ENCODE data around the gene NUP210.

DNA sequence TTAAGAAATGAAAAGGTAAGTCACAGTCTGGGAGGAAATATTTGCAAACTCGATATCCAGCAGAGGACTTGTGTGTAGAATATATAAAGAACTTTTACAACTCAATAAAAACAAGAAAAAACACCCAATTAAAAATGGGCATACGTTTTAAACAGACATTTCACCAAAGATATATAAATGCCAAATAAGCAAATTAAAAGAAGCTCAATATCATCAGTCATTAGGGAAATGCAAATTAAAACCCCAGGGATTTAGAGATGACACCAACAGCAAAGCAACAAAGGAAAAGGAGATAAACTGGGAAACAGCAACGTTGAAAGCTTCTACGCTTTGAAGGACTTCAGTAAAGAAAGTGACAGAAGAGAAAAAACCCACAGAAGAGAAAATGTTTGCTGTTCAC lies 132.3 kb downstream of the NUP210 start:
- TF ChIP-seq, protein P1, sequence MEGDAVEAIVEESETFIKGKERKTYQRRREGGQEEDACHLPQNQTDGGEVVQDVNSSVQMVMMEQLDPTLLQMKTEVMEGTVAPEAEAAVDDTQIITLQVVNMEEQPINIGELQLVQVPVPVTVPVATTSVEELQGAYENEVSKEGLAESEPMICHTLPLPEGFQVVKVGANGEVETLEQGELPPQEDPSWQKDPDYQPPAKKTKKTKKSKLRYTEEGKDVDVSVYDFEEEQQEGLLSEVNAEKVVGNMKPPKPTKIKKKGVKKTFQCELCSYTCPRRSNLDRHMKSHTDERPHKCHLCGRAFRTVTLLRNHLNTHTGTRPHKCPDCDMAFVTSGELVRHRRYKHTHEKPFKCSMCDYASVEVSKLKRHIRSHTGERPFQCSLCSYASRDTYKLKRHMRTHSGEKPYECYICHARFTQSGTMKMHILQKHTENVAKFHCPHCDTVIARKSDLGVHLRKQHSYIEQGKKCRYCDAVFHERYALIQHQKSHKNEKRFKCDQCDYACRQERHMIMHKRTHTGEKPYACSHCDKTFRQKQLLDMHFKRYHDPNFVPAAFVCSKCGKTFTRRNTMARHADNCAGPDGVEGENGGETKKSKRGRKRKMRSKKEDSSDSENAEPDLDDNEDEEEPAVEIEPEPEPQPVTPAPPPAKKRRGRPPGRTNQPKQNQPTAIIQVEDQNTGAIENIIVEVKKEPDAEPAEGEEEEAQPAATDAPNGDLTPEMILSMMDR (IDR thresholded peaks at IDR 0.05; ENCODE audit: low read depth, low read length, missing input control), result no peak
- TF ChIP-seq TAF1 (conservative IDR thresholded peaks at IDR 0.05) (no peak), YY1 (IDR thresholded peaks at IDR 0.05) (no peak), RAD21 (IDR thresholded peaks at IDR 0.05) (no peak), SP1 (IDR thresholded peaks at IDR 0.05) (no peak), JUND (IDR thresholded peaks at IDR 0.05) (no peak), EGR1 (IDR thresholded peaks at IDR 0.05; ENCODE audit: low read depth in 2 of 2) (no peak)
- TF ChIP-seq, protein P2, sequence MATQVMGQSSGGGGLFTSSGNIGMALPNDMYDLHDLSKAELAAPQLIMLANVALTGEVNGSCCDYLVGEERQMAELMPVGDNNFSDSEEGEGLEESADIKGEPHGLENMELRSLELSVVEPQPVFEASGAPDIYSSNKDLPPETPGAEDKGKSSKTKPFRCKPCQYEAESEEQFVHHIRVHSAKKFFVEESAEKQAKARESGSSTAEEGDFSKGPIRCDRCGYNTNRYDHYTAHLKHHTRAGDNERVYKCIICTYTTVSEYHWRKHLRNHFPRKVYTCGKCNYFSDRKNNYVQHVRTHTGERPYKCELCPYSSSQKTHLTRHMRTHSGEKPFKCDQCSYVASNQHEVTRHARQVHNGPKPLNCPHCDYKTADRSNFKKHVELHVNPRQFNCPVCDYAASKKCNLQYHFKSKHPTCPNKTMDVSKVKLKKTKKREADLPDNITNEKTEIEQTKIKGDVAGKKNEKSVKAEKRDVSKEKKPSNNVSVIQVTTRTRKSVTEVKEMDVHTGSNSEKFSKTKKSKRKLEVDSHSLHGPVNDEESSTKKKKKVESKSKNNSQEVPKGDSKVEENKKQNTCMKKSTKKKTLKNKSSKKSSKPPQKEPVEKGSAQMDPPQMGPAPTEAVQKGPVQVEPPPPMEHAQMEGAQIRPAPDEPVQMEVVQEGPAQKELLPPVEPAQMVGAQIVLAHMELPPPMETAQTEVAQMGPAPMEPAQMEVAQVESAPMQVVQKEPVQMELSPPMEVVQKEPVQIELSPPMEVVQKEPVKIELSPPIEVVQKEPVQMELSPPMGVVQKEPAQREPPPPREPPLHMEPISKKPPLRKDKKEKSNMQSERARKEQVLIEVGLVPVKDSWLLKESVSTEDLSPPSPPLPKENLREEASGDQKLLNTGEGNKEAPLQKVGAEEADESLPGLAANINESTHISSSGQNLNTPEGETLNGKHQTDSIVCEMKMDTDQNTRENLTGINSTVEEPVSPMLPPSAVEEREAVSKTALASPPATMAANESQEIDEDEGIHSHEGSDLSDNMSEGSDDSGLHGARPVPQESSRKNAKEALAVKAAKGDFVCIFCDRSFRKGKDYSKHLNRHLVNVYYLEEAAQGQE (IDR thresholded peaks at IDR 0.05), result no peak
- TF ChIP-seq, protein P3, sequence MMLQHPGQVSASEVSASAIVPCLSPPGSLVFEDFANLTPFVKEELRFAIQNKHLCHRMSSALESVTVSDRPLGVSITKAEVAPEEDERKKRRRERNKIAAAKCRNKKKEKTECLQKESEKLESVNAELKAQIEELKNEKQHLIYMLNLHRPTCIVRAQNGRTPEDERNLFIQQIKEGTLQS (IDR thresholded peaks at IDR 0.05), result no peak
- TF ChIP-seq, protein P4, sequence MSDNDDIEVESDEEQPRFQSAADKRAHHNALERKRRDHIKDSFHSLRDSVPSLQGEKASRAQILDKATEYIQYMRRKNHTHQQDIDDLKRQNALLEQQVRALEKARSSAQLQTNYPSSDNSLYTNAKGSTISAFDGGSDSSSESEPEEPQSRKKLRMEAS (IDR thresholded peaks at IDR 0.05), result no peak
- TF ChIP-seq, protein P5, sequence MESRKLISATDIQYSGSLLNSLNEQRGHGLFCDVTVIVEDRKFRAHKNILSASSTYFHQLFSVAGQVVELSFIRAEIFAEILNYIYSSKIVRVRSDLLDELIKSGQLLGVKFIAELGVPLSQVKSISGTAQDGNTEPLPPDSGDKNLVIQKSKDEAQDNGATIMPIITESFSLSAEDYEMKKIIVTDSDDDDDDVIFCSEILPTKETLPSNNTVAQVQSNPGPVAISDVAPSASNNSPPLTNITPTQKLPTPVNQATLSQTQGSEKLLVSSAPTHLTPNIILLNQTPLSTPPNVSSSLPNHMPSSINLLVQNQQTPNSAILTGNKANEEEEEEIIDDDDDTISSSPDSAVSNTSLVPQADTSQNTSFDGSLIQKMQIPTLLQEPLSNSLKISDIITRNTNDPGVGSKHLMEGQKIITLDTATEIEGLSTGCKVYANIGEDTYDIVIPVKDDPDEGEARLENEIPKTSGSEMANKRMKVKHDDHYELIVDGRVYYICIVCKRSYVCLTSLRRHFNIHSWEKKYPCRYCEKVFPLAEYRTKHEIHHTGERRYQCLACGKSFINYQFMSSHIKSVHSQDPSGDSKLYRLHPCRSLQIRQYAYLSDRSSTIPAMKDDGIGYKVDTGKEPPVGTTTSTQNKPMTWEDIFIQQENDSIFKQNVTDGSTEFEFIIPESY (IDR thresholded peaks at IDR 0.05), result no peak

Measured in liver (tissue), 3 donors.